Heart left ventricle (tissue), 13 donors: Measurements from ENCODE around the gene PITX2.

Experiments used
- CTCF ChIP-seq, 12 donors: fragments of 200-600 bp; sonication (generic) in 4 of 12; IDR thresholded peaks; one replicate each; pipeline versions ENCODE4 v1.5.0 to v1.8.0; 2018 to 2022; ENCODE audit warnings: antibody characterized with exemption in 12 of 12, mild to moderate bottlenecking in 5 of 12
- POLR2A ChIP-seq, 2 donors: fragments of 450-650 bp; IDR thresholded peaks; one replicate each; pipeline ENCODE4 v1.6.1; 2017; ENCODE audit warnings: antibody characterized with exemption in 2 of 2, mild to moderate bottlenecking in 2 of 2, moderate library complexity in 2 of 2
- donor health status: ischemic (EF 13 %, LVEDD 7.1; RV severe dilation, severe dysfunction).
- donor health status: DM: no; HTN: yes; CAD: no.
- donor health status: DM: no; HTN: no; CAD: no.
- donor health status: ischemic (EF 25% LVEDD 6.9; RV normal size, moderate dysfunction).
- donor health status: ischemic (EF 25% LVEDD 5.7; RV mildly dilated, moderate dysfunction).
- donor health status: ischemic (EF 35%, LVEDD 5.7; RV mildly dilated, moderate dysfunction).
- donor health status: nonischemic (EF 11% LVEDD 7.7; RV severe dilation, severe dysfunction).
- donor health status: DM: yes; HTN: yes; CAD: no.
- donor health status: PGD.
- donor health status: ischemic (EF 29% LVEDD 5.4; RV normal size, mild dysfunction).
- donor health status: nonischemic (EF 23%, LVEDD 6.1; RV moderate dilation, normal function).

DNA sequence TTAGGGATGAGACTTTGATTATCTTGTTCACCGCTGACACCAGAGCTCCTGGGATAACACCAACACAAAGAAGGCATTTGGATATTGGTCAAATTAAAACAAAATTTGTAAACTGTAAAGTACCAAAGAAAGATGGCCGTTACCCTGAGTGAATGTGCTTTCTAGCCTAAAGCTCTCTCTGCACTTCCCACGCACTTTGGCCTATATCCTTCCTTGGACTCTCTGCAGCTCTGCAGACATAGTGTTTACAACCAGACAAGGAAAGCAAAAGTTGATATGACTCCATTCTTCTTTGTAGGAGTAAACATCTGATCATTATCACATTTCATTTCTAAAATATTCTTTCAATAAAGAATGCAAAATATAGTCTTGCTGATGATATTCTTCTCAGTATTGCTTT, 44.8 kb upstream of the PITX2 start:
- TF ChIP-seq CTCF (IDR thresholded peaks at IDR 0.05) = no peak
- no peak for TF ChIP-seq POLR2A (IDR thresholded peaks at IDR 0.05)
